Activated T-cell treated with anti-CD3 and anti-CD28 coated beads for 1 hour (primary cell): Measurements from ENCODE around the gene ZSWIM1.
"Not testable (repeated sequence)": the region's sequence is repeated elsewhere in the genome, so short reads cannot be mapped to it uniquely, and the experiment has no call there.

Source experiments
- DNase-seq: peaks from one replicate; pipeline ENCODE4 v3.0.0-alpha.2; 2020; ENCODE audit warnings: low read depth

Gene ZSWIM1

DNA sequence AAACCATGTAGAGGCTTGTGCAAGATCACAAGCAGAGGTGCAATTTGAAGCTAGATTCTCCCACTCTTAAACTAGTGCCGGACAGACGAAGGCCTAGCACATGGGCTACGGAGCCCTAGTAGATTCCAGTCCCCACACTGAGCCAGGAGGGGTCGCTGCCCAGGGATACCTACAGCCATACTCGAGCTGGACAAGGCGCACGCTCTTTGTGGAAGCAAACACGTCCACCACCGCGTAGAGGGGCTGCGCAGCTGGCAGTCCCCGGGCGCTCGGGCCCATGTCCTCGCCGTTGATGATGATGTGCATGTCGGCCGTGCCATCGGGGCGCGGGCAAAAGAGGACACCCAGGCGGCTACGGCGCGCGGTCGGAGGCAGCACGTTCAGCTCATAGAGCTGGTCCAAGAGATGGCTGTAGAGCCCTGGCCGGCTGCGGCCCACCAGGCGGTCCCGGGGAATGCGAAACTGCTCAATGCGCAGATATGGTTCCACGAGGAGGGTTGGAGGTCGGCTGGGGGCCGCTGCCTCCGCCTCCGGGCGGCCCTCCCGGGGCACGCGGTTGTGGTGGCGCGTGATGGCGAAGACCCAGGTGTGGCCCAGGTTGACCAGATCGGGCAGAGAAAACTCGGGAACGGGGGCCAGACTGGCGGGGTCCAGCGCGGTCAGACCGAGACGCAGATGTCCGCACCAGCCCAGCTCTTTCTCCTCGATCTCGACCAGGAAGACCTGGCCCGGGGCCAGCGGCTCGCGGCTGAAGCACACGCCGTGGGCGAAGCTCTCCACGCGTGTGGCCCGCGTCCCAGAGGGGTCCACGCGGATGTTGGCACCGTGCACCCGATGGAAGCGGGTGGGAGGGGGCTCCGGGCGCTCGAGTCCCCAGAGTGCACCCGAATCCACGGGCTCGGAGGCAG is 9.3 kb downstream of the ZSWIM1 start:
- peak; percentile 42 for DNase-seq

GRCh38 chr20:45890985-45891983 is 10.3 kb downstream of the ZSWIM1 start, which contains the start of the genes CTSA and NEURL2:
TSS of gene CTSA (plus strand) at chr20:45891335. CDS start at chr20:45891569, 234 bp downstream.
TSS of gene NEURL2 (minus strand) at chr20:45891208. CDS start at chr20:45890991, 217 bp downstream.
- peak; percentile 72 for DNase-seq

DNA sequence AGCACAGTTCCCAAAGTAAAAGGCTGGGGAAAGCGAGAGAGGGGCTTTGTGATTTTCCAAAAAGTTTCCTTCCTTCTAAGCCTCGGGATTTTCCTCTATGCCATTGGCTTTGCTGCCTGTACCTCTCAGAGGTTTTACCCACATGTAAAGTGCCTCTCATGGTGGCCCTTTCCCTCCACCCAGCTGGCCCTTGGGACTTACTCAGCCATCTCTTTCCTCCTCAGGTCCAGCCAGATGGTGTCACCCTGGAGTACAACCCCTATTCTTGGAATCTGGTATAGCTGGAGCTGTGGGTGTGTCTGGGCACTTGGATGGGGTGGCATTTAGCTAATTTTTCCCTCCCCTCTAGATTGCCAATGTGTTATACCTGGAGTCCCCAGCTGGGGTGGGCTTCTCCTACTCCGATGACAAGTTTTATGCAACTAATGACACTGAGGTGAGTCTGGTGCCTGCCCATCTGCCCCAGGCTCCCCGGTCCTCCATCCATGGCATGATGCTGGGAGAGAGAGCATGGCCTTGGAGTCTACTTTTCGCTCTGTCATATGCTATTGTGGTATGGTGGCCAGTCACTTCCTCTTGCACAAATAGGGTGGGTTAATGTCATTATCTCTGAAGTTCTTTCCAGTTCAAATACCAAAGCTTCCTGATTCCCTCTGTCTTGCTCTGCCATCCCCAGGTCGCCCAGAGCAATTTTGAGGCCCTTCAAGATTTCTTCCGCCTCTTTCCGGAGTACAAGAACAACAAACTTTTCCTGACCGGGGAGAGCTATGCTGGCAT is 11.2 kb downstream of the ZSWIM1 start:
- DNase-seq = no peak

DNA sequence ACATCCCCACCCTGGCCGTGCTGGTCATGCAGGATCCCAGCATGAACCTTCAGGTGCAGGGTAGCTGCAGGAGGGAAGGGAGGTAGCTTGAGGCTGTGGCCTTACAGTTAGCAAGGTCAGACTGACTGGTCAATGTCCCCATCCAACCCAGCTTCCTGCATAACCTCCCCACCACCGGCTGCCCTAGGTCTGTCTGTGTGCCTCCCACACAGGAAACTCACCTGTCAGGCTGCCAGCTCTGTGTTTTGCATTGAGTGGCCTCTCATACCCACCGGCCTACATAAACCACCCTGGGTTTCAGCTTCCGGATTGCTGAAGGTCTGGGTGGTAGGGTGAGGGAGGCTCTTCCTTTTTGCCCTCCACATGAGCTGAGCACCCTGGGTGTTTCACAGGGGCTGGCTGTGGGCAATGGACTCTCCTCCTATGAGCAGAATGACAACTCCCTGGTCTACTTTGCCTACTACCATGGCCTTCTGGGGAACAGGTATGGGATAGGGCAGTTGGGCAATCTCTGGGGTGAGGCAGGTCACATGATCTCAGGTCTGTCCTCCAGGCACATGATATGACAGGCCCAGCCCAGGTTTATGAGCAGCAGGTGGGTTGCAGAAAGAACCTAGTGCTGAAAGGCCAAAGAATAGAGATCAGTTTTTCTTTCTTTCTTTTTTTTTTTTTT is 11.9 kb downstream of the ZSWIM1 start:
- no peak for DNase-seq

DNA sequence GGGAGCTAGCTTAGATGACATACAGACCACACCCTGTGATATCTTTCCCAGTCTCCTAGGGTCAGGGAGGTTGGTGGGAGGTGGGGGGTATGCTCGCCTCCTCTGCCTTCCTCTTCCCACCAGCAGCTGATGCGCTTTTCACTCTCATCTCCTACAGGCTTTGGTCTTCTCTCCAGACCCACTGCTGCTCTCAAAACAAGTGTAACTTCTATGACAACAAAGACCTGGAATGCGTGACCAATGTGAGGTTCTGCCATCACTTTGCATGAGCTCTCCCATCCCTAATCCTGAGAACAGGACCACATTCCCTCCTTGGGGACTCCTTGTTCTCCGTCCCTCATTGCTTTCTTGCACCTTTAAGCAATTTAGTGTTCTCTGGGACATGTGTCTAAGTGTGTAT is 12.8 kb downstream of the ZSWIM1 start:
- DNase-seq = no peak

- DNase-seq = no peak
Observed at GRCh38 chr20:45894797-45895196, 13.8 kb downstream of the ZSWIM1 start.

GRCh38 chr20:45896641-45897161 is 15.7 kb downstream of the ZSWIM1 start:
- no peak for DNase-seq

- DNase-seq = no peak
Observed at GRCh38 chr20:45897289-45897688, 16.3 kb downstream of the ZSWIM1 start.

- no peak for DNase-seq
Observed at GRCh38 chr20:45897692-45898091, 16.7 kb downstream of the ZSWIM1 start.

GRCh38 chr20:45898285-45898684 is 17.3 kb downstream of the ZSWIM1 start:
- no peak for DNase-seq

GRCh38 chr20:45899046-45899835 is 18.2 kb downstream of the ZSWIM1 start:
- DNase-seq = no peak

DNA sequence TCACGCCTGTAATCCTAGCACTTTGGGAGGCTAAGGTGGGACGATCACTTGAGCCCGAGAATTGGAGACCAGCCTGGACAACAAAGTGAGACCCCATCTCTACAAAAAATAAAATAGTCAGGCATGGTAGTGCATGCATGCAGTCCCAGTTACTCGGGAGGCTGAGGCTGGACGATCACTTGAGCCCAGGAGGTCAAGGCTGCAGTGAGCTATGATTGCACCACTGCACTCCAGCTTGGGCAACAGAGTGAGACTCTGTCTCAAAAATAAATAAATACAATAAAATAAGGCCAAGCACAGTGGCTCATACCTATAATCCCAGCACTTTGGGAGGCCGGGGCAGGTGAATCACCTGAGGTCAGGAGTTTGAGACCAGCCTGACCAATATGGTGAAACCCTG is 20.3 kb downstream of the ZSWIM1 start:
- DNase-seq = not testable (repeated sequence)

GRCh38 chr20:45902199-45902701 is 21.2 kb downstream of the ZSWIM1 start:
- no peak for DNase-seq

DNA sequence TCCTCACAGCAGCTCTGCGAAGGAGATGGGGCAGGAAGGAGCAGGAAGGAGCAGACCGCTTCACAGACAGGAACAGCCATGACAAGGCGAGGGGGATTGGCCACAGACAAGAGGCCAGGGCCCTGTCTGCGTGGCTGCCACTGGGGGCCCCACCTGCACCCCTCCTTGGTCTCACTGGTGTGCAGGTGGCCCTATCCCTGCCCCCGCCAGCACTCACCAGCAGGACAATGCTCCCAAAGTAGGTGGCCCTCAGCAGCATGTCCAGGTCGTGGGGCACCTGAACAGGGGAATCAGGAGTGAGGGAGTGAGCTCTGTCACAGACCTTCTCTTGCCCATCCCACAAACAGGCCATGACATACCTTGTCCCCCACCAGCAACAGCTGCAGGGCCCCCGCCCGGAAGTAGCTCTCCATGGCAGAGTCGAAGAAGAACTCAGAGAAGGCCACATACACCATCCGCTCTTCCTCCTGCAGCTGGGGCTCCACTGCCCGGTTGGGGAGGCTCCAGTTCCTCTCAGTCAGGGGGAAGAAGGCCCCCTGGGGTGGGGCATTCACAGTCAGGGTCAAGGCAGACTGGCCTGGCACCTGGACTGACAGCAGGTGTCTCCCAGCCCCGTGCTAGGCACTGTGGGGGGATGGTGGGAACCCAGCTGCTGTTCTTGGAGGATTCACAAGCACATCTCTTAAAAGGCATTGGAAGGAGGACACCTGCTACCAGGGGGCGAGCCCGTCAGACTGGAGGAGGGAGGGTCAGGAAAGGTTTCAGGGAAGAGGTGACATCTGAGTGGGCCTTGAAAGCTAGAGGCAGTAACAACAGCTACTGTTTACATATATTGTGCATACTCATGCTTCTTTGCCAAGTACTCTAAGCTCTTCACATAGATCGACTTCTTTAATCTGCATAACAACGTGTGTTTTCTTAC is 23.8 kb downstream of the ZSWIM1 start:
- DNase-seq = no peak

- no peak for DNase-seq
Observed at GRCh38 chr20:45905505-45906079, 24.6 kb downstream of the ZSWIM1 start.

- DNase-seq = no peak
Observed at GRCh38 chr20:45907219-45907948, 26.4 kb downstream of the ZSWIM1 start.

DNA sequence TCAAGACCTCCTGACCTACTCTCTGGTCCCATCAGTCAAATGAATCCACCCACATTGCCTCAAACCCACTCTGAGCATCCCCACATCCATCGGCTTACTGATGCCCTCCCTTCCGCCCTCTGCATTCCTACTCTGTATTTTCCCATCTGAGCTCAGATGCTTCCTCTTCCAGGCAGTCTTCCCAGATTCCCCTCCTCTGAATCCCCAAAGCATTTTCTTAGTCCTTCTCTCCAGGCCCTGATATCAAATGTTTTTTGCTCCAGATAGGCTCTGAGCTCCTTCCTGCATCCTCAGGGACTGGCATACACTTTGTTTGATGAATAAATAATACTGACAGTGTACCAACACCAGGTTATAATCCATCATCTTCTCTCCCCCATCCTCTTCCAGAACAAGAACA is 27.1 kb downstream of the ZSWIM1 start:
- DNase-seq = no peak
